H1 (cell line): Measurements from ENCODE around the gene BRICD5. TPM values are rescaled to one million over a fixed set of nuclear protein-coding genes. Genes with fewer than 3 reads are reported as not detected.

Experiments
- polyA plus RNA-seq, 7 experiments: library from polyadenylated mRNA; depleted of rRNA in 3 of 7; stranded (reverse) in 5 of 7; unstranded in 2 of 7; fragments of >200 nt in 5 of 7; fragments of 200-250 nt in 2 of 7; gene quantifications; 1 replicate in 5 of 7; 2 replicates in 1 of 7; 4 replicates in 1 of 7; pipeline versions ENCODE4 v1.2.1 to v1.2.3, GENCODE V29; 2011 to 2013; ENCODE audit warnings: missing spikeins in 2 of 7, mixed read lengths in 2 of 7
- total RNA-seq: library from RNA; stranded (reverse); fragmentation: NEBNext Ultra II Directional; extraction: Animal tissue kit (Norgen Biotek cat#: 25700); gene quantifications from 2 replicates; pipeline ENCODE4 v1.2.1, GENCODE V29; 2021
- TF ChIP-seq, protein P1 (sequence below): fragments of 300-600 bp; sonication (generic); IDR thresholded peaks from 2 replicates; pipeline ENCODE4 v1.7.1; 2012; ENCODE audit warnings: low read length, moderate library complexity, mild to moderate bottlenecking, inconsistent platforms; ENCODE audit not compliant: insufficient replicate concordance

Gene BRICD5
- total and polyA plus RNA-seq, 2 of the 8 experiments (the other 6 are each of a cell fraction or from before 2014, with no cell fraction given): 8.5 to 14.2 TPM

DNA sequence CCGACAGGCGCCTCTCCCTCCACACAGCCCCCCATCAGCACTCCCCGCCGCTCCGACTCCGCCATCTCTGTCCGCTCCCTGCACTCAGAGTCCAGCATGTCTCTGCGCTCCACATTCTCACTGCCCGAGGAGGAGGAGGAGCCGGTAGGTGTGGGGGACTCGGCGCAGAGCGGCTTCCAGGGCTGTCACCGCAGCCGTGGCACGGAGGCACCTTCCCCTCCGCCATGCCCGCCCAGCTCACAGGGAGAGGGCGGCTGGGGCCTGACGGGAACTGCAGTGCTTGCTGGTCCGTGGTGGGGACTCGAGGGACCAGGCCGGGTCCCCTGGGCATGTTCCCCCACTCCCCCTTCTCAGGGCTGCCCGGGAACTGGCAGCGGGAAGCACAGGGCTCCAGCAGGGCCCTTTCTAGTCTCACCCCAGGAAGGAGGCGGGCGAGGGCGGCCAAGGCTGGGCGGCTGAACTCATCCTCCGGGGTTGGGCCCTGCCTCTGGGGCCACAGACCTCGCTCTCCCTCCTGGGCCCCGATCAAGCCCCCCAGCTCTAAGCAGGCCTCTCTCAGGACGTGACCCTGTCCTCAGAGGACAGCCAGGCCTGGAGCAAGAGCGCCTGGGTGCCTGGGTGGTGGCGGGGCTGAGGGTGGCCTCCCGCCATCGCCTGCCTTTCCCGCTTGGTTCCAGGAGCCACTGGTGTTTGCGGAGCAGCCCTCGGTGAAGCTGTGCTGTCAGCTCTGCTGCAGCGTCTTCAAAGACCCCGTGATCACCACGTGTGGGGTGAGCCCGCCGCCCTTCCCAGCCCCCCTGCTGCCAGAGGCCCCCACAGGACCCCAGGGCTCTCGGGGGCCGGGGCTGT, 39.9 kb downstream of the BRICD5 start (continued):
- TF ChIP-seq, protein P1, sequence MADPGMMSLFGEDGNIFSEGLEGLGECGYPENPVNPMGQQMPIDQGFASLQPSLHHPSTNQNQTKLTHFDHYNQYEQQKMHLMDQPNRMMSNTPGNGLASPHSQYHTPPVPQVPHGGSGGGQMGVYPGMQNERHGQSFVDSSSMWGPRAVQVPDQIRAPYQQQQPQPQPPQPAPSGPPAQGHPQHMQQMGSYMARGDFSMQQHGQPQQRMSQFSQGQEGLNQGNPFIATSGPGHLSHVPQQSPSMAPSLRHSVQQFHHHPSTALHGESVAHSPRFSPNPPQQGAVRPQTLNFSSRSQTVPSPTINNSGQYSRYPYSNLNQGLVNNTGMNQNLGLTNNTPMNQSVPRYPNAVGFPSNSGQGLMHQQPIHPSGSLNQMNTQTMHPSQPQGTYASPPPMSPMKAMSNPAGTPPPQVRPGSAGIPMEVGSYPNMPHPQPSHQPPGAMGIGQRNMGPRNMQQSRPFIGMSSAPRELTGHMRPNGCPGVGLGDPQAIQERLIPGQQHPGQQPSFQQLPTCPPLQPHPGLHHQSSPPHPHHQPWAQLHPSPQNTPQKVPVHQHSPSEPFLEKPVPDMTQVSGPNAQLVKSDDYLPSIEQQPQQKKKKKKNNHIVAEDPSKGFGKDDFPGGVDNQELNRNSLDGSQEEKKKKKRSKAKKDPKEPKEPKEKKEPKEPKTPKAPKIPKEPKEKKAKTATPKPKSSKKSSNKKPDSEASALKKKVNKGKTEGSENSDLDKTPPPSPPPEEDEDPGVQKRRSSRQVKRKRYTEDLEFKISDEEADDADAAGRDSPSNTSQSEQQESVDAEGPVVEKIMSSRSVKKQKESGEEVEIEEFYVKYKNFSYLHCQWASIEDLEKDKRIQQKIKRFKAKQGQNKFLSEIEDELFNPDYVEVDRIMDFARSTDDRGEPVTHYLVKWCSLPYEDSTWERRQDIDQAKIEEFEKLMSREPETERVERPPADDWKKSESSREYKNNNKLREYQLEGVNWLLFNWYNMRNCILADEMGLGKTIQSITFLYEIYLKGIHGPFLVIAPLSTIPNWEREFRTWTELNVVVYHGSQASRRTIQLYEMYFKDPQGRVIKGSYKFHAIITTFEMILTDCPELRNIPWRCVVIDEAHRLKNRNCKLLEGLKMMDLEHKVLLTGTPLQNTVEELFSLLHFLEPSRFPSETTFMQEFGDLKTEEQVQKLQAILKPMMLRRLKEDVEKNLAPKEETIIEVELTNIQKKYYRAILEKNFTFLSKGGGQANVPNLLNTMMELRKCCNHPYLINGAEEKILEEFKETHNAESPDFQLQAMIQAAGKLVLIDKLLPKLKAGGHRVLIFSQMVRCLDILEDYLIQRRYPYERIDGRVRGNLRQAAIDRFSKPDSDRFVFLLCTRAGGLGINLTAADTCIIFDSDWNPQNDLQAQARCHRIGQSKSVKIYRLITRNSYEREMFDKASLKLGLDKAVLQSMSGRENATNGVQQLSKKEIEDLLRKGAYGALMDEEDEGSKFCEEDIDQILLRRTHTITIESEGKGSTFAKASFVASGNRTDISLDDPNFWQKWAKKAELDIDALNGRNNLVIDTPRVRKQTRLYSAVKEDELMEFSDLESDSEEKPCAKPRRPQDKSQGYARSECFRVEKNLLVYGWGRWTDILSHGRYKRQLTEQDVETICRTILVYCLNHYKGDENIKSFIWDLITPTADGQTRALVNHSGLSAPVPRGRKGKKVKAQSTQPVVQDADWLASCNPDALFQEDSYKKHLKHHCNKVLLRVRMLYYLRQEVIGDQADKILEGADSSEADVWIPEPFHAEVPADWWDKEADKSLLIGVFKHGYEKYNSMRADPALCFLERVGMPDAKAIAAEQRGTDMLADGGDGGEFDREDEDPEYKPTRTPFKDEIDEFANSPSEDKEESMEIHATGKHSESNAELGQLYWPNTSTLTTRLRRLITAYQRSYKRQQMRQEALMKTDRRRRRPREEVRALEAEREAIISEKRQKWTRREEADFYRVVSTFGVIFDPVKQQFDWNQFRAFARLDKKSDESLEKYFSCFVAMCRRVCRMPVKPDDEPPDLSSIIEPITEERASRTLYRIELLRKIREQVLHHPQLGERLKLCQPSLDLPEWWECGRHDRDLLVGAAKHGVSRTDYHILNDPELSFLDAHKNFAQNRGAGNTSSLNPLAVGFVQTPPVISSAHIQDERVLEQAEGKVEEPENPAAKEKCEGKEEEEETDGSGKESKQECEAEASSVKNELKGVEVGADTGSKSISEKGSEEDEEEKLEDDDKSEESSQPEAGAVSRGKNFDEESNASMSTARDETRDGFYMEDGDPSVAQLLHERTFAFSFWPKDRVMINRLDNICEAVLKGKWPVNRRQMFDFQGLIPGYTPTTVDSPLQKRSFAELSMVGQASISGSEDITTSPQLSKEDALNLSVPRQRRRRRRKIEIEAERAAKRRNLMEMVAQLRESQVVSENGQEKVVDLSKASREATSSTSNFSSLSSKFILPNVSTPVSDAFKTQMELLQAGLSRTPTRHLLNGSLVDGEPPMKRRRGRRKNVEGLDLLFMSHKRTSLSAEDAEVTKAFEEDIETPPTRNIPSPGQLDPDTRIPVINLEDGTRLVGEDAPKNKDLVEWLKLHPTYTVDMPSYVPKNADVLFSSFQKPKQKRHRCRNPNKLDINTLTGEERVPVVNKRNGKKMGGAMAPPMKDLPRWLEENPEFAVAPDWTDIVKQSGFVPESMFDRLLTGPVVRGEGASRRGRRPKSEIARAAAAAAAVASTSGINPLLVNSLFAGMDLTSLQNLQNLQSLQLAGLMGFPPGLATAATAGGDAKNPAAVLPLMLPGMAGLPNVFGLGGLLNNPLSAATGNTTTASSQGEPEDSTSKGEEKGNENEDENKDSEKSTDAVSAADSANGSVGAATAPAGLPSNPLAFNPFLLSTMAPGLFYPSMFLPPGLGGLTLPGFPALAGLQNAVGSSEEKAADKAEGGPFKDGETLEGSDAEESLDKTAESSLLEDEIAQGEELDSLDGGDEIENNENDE: no peak
